Heart left ventricle (tissue), 16 donors: ENCODE data around the gene C14orf119. TPM values are rescaled to one million over a fixed set of nuclear protein-coding genes. Genes with fewer than 3 reads are reported as not detected.

ENCODE experiments used
- ATAC-seq, 4 donors: fragments of 200-7000 bp; cut with Tn5 transposase; one replicate each; pipeline ENCODE4 v1.9.1; 2020 to 2022; ENCODE audit warnings: moderate library complexity in 4 of 4, mild to moderate bottlenecking in 3 of 4, moderate number of reproducible peaks in 1 of 4
- DNase-seq, 5 donors: peaks; one replicate each; pipeline ENCODE4 v3.0.0-alpha.2; 2020
- H3K27ac ChIP-seq, 12 donors: fragments of 200-600 bp; sonication (generic) in 4 of 12; one replicate each; pipeline versions ENCODE4 v1.5.0 to v1.8.0; 2016 to 2022; ENCODE audit warnings: mild to moderate bottlenecking in 2 of 12
- H3K27me3 ChIP-seq, 9 donors: fragments of 200-600 bp; sonication (generic) in 2 of 9; one replicate each; pipeline versions ENCODE4 v1.5.1 to v1.8.0; 2016 to 2022; ENCODE audit warnings: mild to moderate bottlenecking in 3 of 9
- H3K36me3 ChIP-seq, 9 donors: fragments of 200-600 bp; sonication (generic) in 2 of 9; one replicate each; pipeline versions ENCODE4 v1.5.0 to v1.8.0; 2018 to 2022; ENCODE audit warnings: mild to moderate bottlenecking in 2 of 9
- H3K4me1 ChIP-seq, 12 donors: fragments of 200-600 bp; sonication (generic) in 4 of 12; one replicate each; pipeline versions ENCODE4 v1.5.0 to v1.8.0; 2016 to 2022; ENCODE audit warnings: mild to moderate bottlenecking in 3 of 12
- H3K4me3 ChIP-seq, 12 donors: fragments of 200-600 bp; sonication (generic) in 4 of 12; one replicate each; pipeline versions ENCODE4 v1.5.0 to v1.8.0; 2017 to 2022; ENCODE audit warnings: mild to moderate bottlenecking in 9 of 12, moderate library complexity in 4 of 12
- H3K9me3 ChIP-seq, 12 donors: fragments of 200-600 bp; sonication (generic) in 4 of 12; one replicate each; pipeline versions ENCODE4 v1.5.0 to v1.8.0; 2016 to 2022; ENCODE audit warnings: mild to moderate bottlenecking in 1 of 12
- POLR2A ChIP-seq, 2 donors: fragments of 450-650 bp; IDR thresholded peaks; one replicate each; pipeline ENCODE4 v1.6.1; 2017; ENCODE audit warnings: antibody characterized with exemption in 2 of 2, mild to moderate bottlenecking in 2 of 2, moderate library complexity in 2 of 2
- WGBS, 4 donors: extraction: QIAGEN DNeasy Blood & Tissue Kit in 2 of 4; methylation state at CpG; one replicate each; pipeline versions ENCODE4 v1.1.5 to v1.1.7; 2013 to 2018; 5-methylcytosine and 5-hydroxymethylcytosine counted together
- intact Hi-C, 10 donors: fragments of 100-400 bp; cut with DNase I; formaldehyde crosslinking; loops; one replicate each; pipeline versions ENCODE4 v1.11.1 to v1.14.2; 2022
- polyA plus RNA-seq, 2 donors: library from polyadenylated mRNA; stranded (reverse); fragments of 200-250 nt; gene quantifications; one replicate each; pipeline ENCODE4 v1.2.3, GENCODE V29; 2013
- total RNA-seq, 9 donors: library from RNA; depleted of rRNA in 2 of 9; stranded (reverse); fragments of >200 nt in 2 of 9; fragmentation: NEBNext Ultra II Directional in 3 of 9; extraction: Animal tissue kit (Norgen Biotek cat#: 25700) in 3 of 9; gene quantifications; one replicate each; pipeline versions ENCODE4 v1.1.0 to v1.2.4, GENCODE V29; 2016 to 2023
- TF ChIP-seq, protein P1 (sequence below), 12 donors: fragments of 200-600 bp; sonication (generic) in 4 of 12; IDR thresholded peaks; one replicate each; pipeline versions ENCODE4 v1.5.0 to v1.8.0; 2018 to 2022; ENCODE audit warnings: antibody characterized with exemption in 12 of 12, mild to moderate bottlenecking in 5 of 12
- donor health status: ischemic (EF 13 %, LVEDD 7.1; RV severe dilation, severe dysfunction).
- donor health status: healthy with polysubstance abuse.
- donor health status: DM: no; HTN: yes; CAD: no.
- donor health status: DM: no; HTN: no; CAD: no.
- donor health status: ischemic (EF 25% LVEDD 6.9; RV normal size, moderate dysfunction).
- donor health status: ischemic (EF 25% LVEDD 5.7; RV mildly dilated, moderate dysfunction).
- donor health status: healthy.
- donor health status: DM: yes; HTN: yes; CAD: no.
- donor health status: ischemic (EF 35%, LVEDD 5.7; RV mildly dilated, moderate dysfunction).
- donor health status: nonischemic (EF 11% LVEDD 7.7; RV severe dilation, severe dysfunction).
- donor health status: DM: yes; HTN: yes; CAD: no.
- donor health status: PGD.
- donor health status: ischemic (EF 29% LVEDD 5.4; RV normal size, mild dysfunction).
- donor health status: nonischemic (EF 23%, LVEDD 6.1; RV moderate dilation, normal function).

C14orf119 gene
- total and polyA plus RNA-seq, 11 donors: 8.1 to 47.7 (median 29.6) TPM

GRCh38 chr14:23053426-23053825 is 41.9 kb upstream of the C14orf119 start:
- no peaks in the 10 kb centered on the region for H3K27me3 ChIP-seq
- H3K27ac ChIP-seq: no peak overlapping the region
- DNase-seq (no peak), ATAC-seq (no peak)
- intact Hi-C loops: loop anchor here in 2 of 10 donors (2.0 to 10.0 kb wide), 2 partner anchors 61 to 499 kb away; no protein-coding TSS in a partner anchor
- 90 to 98% (median 95%) methylated on average over 9 to 10 of the region's 10 CpGs for WGBS, 4 donors
- no peak overlapping the region for H3K4me3 ChIP-seq
- no peaks in the 10 kb centered on the region for H3K9me3 ChIP-seq
- peaks cover 0 to 28% (median 16%) of the 10 kb centered on the region in 12 donors for H3K4me1 ChIP-seq
- TF ChIP-seq, protein P1, sequence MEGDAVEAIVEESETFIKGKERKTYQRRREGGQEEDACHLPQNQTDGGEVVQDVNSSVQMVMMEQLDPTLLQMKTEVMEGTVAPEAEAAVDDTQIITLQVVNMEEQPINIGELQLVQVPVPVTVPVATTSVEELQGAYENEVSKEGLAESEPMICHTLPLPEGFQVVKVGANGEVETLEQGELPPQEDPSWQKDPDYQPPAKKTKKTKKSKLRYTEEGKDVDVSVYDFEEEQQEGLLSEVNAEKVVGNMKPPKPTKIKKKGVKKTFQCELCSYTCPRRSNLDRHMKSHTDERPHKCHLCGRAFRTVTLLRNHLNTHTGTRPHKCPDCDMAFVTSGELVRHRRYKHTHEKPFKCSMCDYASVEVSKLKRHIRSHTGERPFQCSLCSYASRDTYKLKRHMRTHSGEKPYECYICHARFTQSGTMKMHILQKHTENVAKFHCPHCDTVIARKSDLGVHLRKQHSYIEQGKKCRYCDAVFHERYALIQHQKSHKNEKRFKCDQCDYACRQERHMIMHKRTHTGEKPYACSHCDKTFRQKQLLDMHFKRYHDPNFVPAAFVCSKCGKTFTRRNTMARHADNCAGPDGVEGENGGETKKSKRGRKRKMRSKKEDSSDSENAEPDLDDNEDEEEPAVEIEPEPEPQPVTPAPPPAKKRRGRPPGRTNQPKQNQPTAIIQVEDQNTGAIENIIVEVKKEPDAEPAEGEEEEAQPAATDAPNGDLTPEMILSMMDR (IDR thresholded peaks at IDR 0.05): no peak
- no peak for TF ChIP-seq POLR2A (IDR thresholded peaks at IDR 0.05)
- peaks cover 0 to 3% (median 1%) of the 10 kb centered on the region in 9 donors for H3K36me3 ChIP-seq

DNA sequence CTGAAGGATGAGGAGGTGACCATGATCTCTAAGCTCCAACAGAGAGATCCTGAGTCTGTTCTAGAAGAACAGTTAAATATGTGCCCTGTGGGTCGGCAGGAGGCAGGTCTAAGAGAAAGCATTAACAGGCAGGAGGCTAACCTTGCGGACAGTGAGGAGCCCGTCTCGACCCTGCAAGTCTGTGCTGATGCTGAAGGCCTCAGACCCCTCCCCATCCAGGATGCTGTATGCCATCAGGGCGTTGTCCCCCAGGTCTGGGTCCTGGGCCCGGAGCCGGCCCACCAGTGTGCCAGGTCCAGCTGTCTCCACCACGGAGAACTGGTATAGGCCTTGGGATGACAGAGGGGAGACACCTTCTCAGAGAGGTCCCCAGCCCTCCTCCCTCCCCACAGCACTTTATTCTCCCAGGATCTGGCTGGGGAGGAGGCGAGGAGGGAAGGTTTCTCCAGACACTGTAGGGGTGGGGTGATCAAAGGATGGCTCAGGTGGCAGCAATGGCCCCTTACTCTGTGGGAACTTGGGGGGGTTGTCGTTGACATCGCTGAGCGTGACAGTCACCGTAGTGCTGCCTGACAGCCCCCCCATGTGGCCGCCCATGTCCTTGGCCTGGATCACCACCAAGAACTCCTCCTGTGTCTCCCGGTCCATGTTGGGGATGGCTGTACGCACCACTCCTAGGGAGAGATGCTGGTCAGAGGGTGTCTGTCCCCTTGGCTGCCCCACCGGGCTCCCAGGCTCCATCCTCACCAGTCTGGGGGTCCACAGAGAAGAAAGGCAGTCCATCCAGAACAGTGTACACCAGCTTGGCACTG is 41.1 kb upstream of the C14orf119 start:
- intact Hi-C loops: loop anchor here in 2 of 10 donors (2.0 to 10.0 kb wide), 2 partner anchors 61 to 499 kb away; no protein-coding TSS in a partner anchor
- no peak for DNase-seq
- WGBS, 4 donors: 70 to 87% (median 74%) methylated on average over 5 to 17 of the region's 17 CpGs

DNA sequence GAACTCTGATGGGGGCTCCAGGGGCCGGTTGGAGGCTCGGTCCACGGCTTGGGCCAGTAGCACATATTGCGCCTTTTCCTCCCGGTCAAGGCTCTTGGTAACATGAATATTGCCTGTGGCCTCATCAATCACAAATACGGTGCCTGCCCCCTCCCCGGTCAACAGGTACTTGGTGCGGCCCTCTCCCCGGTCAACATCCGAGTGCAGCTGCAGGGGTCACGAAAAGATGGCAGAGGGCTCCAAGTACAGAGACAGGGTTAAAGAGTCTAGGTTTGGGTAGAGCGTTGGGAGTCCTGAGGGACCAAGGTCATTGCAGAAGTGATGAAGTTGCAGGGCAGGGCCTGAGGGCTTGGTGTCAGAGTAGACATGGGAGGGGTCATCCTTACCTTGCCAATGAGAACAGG is 40.2 kb upstream of the C14orf119 start:
- ATAC-seq (no peak), DNase-seq (no peak)
- H3K27ac ChIP-seq: no peak overlapping the region
- H3K4me3 ChIP-seq: no peak overlapping the region
- H3K9me3 ChIP-seq: no peaks in the 10 kb centered on the region
- H3K27me3 ChIP-seq: no peaks in the 10 kb centered on the region
- peaks cover 0 to 21% (median 18%) of the 10 kb centered on the region in 9 donors for H3K36me3 ChIP-seq
- peaks cover 0 to 28% (median 16%) of the 10 kb centered on the region in 12 donors for H3K4me1 ChIP-seq
- 96 to 99% (median 96%) methylated on average over 12 of the region's 12 CpGs for WGBS, 4 donors
- intact Hi-C loops: loop anchor here in 1 of 10 donors (10.0 kb wide), 1 partner anchor 500 kb away; no protein-coding TSS in a partner anchor
- TF ChIP-seq POLR2A (IDR thresholded peaks at IDR 0.05): no peak
- TF ChIP-seq, protein P1 (IDR thresholded peaks at IDR 0.05): no peak

More for the DNA sequence above, 41.1 kb upstream of the C14orf119 start:
- no peaks in the 10 kb centered on the region for H3K9me3 ChIP-seq
- H3K27ac ChIP-seq: no peak overlapping the region
- H3K4me1 ChIP-seq: peaks cover 0 to 28% (median 16%) of the 10 kb centered on the region in 12 donors
- no peak for ATAC-seq
- H3K36me3 ChIP-seq: peaks cover 0 to 11% (median 9%) of the 10 kb centered on the region in 9 donors
- no peak overlapping the region for H3K4me3 ChIP-seq
- TF ChIP-seq POLR2A (IDR thresholded peaks at IDR 0.05): no peak
- TF ChIP-seq, protein P1 (IDR thresholded peaks at IDR 0.05): peak in 8 of 12 donors; percentile 7 to 45 (median 27)
- H3K27me3 ChIP-seq: no peaks in the 10 kb centered on the region

GRCh38 chr14:23055621-23056144 is 39.6 kb upstream of the C14orf119 start:
- no peaks in the 10 kb centered on the region for H3K9me3 ChIP-seq
- H3K4me3 ChIP-seq: no peak overlapping the region
- intact Hi-C loops: loop anchor here in 3 of 10 donors (2.0 to 10.0 kb wide), 3 partner anchors 61 to 501 kb away; no protein-coding TSS in a partner anchor
- TF ChIP-seq POLR2A (IDR thresholded peaks at IDR 0.05): no peak
- TF ChIP-seq, protein P1 (IDR thresholded peaks at IDR 0.05): no peak
- WGBS, 4 donors: 51 to 90% (median 59%) methylated on average over 2 to 6 of the region's 6 CpGs
- no peak overlapping the region for H3K27ac ChIP-seq
- no peaks in the 10 kb centered on the region for H3K27me3 ChIP-seq
- DNase-seq (peak in 2 of 5 donors; percentile 51 to 60), ATAC-seq (peak in 2 of 4 donors; percentile 5 to 34)
- H3K36me3 ChIP-seq: peaks cover 0 to 26% (median 24%) of the 10 kb centered on the region in 9 donors
- peaks cover 0 to 28% (median 16%) of the 10 kb centered on the region in 12 donors for H3K4me1 ChIP-seq
